Measurements from ENCODE around the gene PPP1R14C. TPM values are rescaled to one million over a fixed set of nuclear protein-coding genes. Genes with fewer than 3 reads are reported as not detected.
"Not testable (repeated sequence)": the region's sequence is repeated elsewhere in the genome, so short reads cannot be mapped to it uniquely, and the experiment has no call there.

The PPP1R14C gene
- total and polyA plus RNA-seq, 2 donors: 0.42 to 1.9 TPM

- no peak overlapping the region for H3K4me3 ChIP-seq (ENCODE audit: low read length in 2 of 2)
- no peaks in the 10 kb centered on the region for H3K36me3 ChIP-seq (ENCODE audit: control insufficient read depth in 2 of 2, insufficient read depth in 2 of 2, low read length in 1 of 2)
- H3K9me3 ChIP-seq (ENCODE audit: control insufficient read depth in 2 of 2, insufficient read depth in 1 of 2, low read length in 1 of 2): no peaks in the 10 kb centered on the region
- H3K27me3 ChIP-seq (ENCODE audit: control insufficient read depth in 2 of 2, insufficient read depth in 1 of 2, low read length in 1 of 2): no peaks in the 10 kb centered on the region
- 88% methylated on average over 9 of the region's 9 CpGs for WGBS
- no peaks in the 10 kb centered on the region for H3K4me1 ChIP-seq (ENCODE audit: control insufficient read depth in 2 of 2, insufficient read depth in 2 of 2, low read length in 2 of 2)
- no peak for DNase-seq (ENCODE audit: low read depth in 6 of 9, low spot score in 9 of 9)
- H3K27ac ChIP-seq (ENCODE audit: low read depth in 1 of 2, low read length in 1 of 2): no peak overlapping the region
Observed at GRCh38 chr6:150129616-150130505, 13.0 kb upstream of the PPP1R14C start.

DNA sequence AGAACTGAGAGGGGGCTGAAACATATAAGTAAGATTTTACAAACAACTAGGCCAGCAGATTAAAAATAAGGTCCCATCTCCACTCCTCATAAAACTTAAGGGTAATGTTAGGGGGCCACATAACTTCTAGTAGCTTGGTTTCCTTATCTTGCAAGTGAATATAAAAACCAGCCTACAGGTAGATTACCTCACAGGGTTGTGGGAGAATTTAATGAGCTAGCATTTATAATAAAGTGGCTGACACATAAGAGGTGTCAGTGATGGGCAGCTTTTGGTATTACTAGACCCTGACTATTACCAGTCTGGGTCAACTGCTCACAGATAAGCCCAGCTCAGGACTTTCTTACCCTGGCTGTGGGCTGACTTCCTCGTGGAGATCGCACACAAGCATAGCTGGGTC, 9.2 kb upstream of the PPP1R14C start:
- Histone ChIP-seq H3K36me3 (ENCODE audit: control insufficient read depth in 2 of 2, insufficient read depth in 2 of 2, low read length in 1 of 2) (no peaks in the 10 kb centered on the region), H3K4me1 (ENCODE audit: control insufficient read depth in 2 of 2, insufficient read depth in 2 of 2, low read length in 2 of 2) (no peaks in the 10 kb centered on the region), H3K27me3 (ENCODE audit: control insufficient read depth in 2 of 2, insufficient read depth in 1 of 2, low read length in 1 of 2) (peaks cover 0 to 2% of the 10 kb centered on the region in 2 donors), H3K4me3 (ENCODE audit: low read length in 2 of 2) (no peak overlapping the region), H3K27ac (ENCODE audit: low read depth in 1 of 2, low read length in 1 of 2) (no peak overlapping the region), H3K9me3 (ENCODE audit: control insufficient read depth in 2 of 2, insufficient read depth in 1 of 2, low read length in 1 of 2) (no peaks in the 10 kb centered on the region)
- DNase-seq (ENCODE audit: low read depth in 6 of 9, low spot score in 9 of 9): no peak
- 98% methylated on average over 2 of the region's 2 CpGs for WGBS

DNA sequence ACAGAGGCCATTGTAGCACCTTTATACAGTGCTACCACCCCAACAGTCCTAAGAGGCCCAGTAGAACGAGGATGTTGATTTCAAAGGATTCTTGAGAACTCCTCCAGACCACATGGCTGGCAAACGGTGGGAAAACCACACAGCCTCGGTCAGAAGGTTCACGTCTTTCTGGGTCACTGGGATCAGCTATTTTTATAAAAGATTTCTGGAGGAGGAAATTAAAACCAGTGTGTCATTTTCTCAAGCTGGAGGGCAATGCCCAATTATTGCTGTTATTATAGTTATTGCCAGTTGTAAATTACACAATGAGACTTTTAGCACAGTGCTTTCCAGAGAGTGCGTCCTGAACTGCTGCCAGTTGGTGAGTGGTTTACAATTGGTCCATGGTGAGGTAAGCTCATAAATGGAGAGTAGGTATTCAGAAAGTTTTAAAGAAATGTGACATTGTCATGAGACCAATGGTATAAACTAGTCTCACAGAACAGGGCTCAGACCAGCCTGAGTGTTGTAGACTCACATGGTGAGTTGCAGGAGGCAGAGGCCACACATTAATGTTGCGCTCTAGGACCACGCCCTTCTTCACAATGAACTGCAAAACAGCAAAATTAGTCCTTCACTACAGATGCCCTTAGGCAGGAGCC, 8.4 kb upstream of the PPP1R14C start:
- WGBS: 91% methylated on average over 7 of the region's 7 CpGs
- Histone ChIP-seq H3K36me3 (ENCODE audit: control insufficient read depth in 2 of 2, insufficient read depth in 2 of 2, low read length in 1 of 2) (no peaks in the 10 kb centered on the region), H3K4me1 (ENCODE audit: control insufficient read depth in 2 of 2, insufficient read depth in 2 of 2, low read length in 2 of 2) (no peaks in the 10 kb centered on the region), H3K4me3 (ENCODE audit: low read length in 2 of 2) (no peak overlapping the region), H3K27ac (ENCODE audit: low read depth in 1 of 2, low read length in 1 of 2) (no peak overlapping the region), H3K27me3 (ENCODE audit: control insufficient read depth in 2 of 2, insufficient read depth in 1 of 2, low read length in 1 of 2) (peaks cover 0 to 3% of the 10 kb centered on the region in 2 donors), H3K9me3 (ENCODE audit: control insufficient read depth in 2 of 2, insufficient read depth in 1 of 2, low read length in 1 of 2) (no peaks in the 10 kb centered on the region)
- DNase-seq (ENCODE audit: low read depth in 6 of 9, low spot score in 9 of 9): no peak

GRCh38 chr6:150137711-150138110, 5.1 kb upstream of the PPP1R14C start:
- not testable (repeated sequence) for H3K36me3 ChIP-seq (ENCODE audit: control insufficient read depth in 2 of 2, insufficient read depth in 2 of 2, low read length in 1 of 2); H3K9me3 ChIP-seq (ENCODE audit: control insufficient read depth in 2 of 2, insufficient read depth in 1 of 2, low read length in 1 of 2); H3K4me1 ChIP-seq (ENCODE audit: control insufficient read depth in 2 of 2, insufficient read depth in 2 of 2, low read length in 2 of 2); H3K27ac ChIP-seq (ENCODE audit: low read depth in 1 of 2, low read length in 1 of 2); DNase-seq (ENCODE audit: low read depth in 6 of 9, low spot score in 9 of 9); H3K4me3 ChIP-seq (ENCODE audit: low read length in 2 of 2)
- WGBS: 72% methylated on average over 3 of the region's 3 CpGs
- H3K27me3 ChIP-seq (ENCODE audit: control insufficient read depth in 2 of 2, insufficient read depth in 1 of 2, low read length in 1 of 2): peaks cover 21 to 30% of the 10 kb centered on the region in 2 donors

DNA sequence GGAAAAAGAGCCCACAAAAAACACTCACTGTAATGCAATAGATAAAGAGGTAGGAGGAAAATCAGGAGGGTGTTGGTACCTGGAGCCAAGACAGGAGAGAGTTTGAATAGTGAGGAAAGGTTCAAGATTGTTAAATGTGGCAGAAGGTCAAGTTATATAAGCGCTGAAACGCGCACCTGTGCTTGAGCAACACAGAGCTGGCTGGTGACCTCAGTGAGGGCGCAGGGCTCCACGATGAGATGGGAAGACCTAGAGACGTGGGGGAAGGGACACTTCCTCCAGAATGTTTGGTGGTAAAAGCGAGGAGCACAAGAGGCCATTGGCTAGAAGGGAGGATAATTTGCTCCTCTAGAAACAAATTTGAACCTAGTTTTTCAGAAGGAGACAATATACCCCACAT, 4.2 kb upstream of the PPP1R14C start:
- Histone ChIP-seq H3K36me3 (ENCODE audit: control insufficient read depth in 2 of 2, insufficient read depth in 2 of 2, low read length in 1 of 2) (no peaks in the 10 kb centered on the region), H3K27me3 (ENCODE audit: control insufficient read depth in 2 of 2, insufficient read depth in 1 of 2, low read length in 1 of 2) (peaks cover 29 to 37% of the 10 kb centered on the region in 2 donors), H3K4me1 (ENCODE audit: control insufficient read depth in 2 of 2, insufficient read depth in 2 of 2, low read length in 2 of 2) (peaks cover 5 to 13% of the 10 kb centered on the region in 2 donors), H3K4me3 (ENCODE audit: low read length in 2 of 2) (no peak overlapping the region), H3K9me3 (ENCODE audit: control insufficient read depth in 2 of 2, insufficient read depth in 1 of 2, low read length in 1 of 2) (no peaks in the 10 kb centered on the region), H3K27ac (ENCODE audit: low read depth in 1 of 2, low read length in 1 of 2) (no peak overlapping the region)
- 88% methylated on average over 7 of the region's 7 CpGs for WGBS
- DNase-seq (ENCODE audit: low read depth in 6 of 9, low spot score in 9 of 9): no peak

- DNase-seq (ENCODE audit: low read depth in 6 of 9, low spot score in 9 of 9): no peak
- Histone ChIP-seq H3K4me1 (ENCODE audit: control insufficient read depth in 2 of 2, insufficient read depth in 2 of 2, low read length in 2 of 2) (peaks cover 6 to 19% of the 10 kb centered on the region in 2 donors), H3K27ac (ENCODE audit: low read depth in 1 of 2, low read length in 1 of 2) (no peak overlapping the region), H3K9me3 (ENCODE audit: control insufficient read depth in 2 of 2, insufficient read depth in 1 of 2, low read length in 1 of 2) (no peaks in the 10 kb centered on the region), H3K27me3 (ENCODE audit: control insufficient read depth in 2 of 2, insufficient read depth in 1 of 2, low read length in 1 of 2) (peaks cover 33 to 46% of the 10 kb centered on the region in 2 donors), H3K4me3 (ENCODE audit: low read length in 2 of 2) (no peak overlapping the region), H3K36me3 (ENCODE audit: control insufficient read depth in 2 of 2, insufficient read depth in 2 of 2, low read length in 1 of 2) (no peaks in the 10 kb centered on the region)
- 95% methylated on average over 3 of the region's 3 CpGs for WGBS
Observed at GRCh38 chr6:150139533-150139932, 3.3 kb upstream of the PPP1R14C start.

DNA sequence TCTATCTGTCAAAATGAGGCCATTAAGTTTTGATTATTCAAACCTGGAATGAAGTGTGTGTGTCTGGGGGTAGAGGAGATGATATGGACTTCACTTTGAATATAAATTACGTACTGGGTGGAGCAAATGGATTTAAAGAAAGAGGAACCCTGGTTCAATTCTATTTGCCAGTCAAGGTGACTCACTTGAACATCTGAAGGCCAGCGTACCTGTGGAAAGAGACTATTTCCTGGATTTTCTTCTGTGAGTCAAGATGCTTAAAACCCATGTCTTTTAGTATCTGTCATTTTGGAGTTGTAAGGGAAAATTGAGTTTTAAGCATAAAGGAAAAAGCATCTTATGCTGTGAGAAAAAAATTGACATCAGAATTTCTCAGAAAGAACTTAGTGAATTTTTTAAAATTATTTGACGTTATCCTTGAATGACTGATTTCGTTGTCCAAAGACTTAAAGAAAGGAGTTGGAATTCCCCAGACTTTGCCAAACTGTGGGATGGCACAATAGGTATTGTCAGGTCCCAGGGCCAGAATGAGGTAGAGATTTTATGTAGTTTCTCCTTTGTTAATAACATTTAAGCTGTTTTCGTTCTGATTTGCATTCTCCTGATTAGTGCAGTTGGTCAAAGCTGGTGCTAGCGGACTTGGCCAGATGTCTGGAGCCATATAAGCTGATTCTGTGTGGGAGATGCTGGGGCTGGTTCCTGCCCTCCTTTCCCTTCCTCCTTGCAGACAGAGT, 2.4 kb upstream of the PPP1R14C start:
- H3K27me3 ChIP-seq (ENCODE audit: control insufficient read depth in 2 of 2, insufficient read depth in 1 of 2, low read length in 1 of 2): peaks cover 33 to 55% of the 10 kb centered on the region in 2 donors

DNA sequence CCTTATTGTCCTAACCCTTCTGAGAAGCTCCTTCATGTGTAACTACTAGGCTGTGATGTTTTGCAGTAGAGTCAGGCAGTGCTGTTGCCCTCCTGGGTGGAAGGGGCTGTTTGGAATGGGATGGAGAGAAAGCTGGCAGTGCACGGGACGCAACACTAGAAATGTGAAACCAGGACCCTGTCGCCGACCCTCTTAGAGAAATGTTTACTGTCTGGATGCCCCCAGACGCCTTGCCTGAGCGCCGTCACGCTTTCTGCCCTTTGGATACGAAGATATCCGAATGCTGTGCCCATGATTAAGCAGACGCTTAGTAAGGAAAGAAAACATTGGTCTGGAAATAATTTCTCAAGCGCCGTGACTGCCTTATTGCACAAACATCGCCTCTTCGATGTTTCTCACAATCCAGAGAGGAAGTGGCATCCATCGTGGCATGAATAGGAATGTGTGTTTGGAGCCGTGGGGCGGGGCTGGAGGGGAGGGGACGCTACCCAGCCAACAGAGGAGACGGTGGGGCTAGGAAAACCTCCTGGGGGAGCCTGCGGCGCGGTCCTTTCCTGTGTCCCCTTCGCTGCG, 661 bp upstream of the PPP1R14C start:
- Histone ChIP-seq H3K27ac (ENCODE audit: low read depth in 1 of 2, low read length in 1 of 2) (no peak overlapping the region), H3K4me1 (ENCODE audit: control insufficient read depth in 2 of 2, insufficient read depth in 2 of 2, low read length in 2 of 2) (peaks cover 6 to 19% of the 10 kb centered on the region in 2 donors), H3K36me3 (ENCODE audit: control insufficient read depth in 2 of 2, insufficient read depth in 2 of 2, low read length in 1 of 2) (no peaks in the 10 kb centered on the region), H3K9me3 (ENCODE audit: control insufficient read depth in 2 of 2, insufficient read depth in 1 of 2, low read length in 1 of 2) (no peaks in the 10 kb centered on the region), H3K4me3 (ENCODE audit: low read length in 2 of 2) (peak overlapping the region; percentile 20 to 48), H3K27me3 (ENCODE audit: control insufficient read depth in 2 of 2, insufficient read depth in 1 of 2, low read length in 1 of 2) (peaks cover 33 to 68% of the 10 kb centered on the region in 2 donors)
- DNase-seq (ENCODE audit: low read depth in 6 of 9, low spot score in 9 of 9): no peak
- 5% methylated on average over 25 of the region's 25 CpGs for WGBS

More for the DNA sequence above, 2.4 kb upstream of the PPP1R14C start:
- no peak overlapping the region for H3K27ac ChIP-seq (ENCODE audit: low read depth in 1 of 2, low read length in 1 of 2)
- no peak overlapping the region for H3K4me3 ChIP-seq (ENCODE audit: low read length in 2 of 2)
- no peaks in the 10 kb centered on the region for H3K36me3 ChIP-seq (ENCODE audit: control insufficient read depth in 2 of 2, insufficient read depth in 2 of 2, low read length in 1 of 2)
- WGBS: 87% methylated on average over 6 of the region's 6 CpGs
- H3K9me3 ChIP-seq (ENCODE audit: control insufficient read depth in 2 of 2, insufficient read depth in 1 of 2, low read length in 1 of 2): no peaks in the 10 kb centered on the region
- DNase-seq (ENCODE audit: low read depth in 6 of 9, low spot score in 9 of 9): no peak
- H3K4me1 ChIP-seq (ENCODE audit: control insufficient read depth in 2 of 2, insufficient read depth in 2 of 2, low read length in 2 of 2): peaks cover 6 to 19% of the 10 kb centered on the region in 2 donors
